Measurements from ENCODE around the gene USP30. TPM values are rescaled to one million over a fixed set of nuclear protein-coding genes. Genes with fewer than 3 reads are reported as not detected.

USP30 gene
- total RNA-seq, 1 experiment from 2014 or later = 12.5 TPM

DNA sequence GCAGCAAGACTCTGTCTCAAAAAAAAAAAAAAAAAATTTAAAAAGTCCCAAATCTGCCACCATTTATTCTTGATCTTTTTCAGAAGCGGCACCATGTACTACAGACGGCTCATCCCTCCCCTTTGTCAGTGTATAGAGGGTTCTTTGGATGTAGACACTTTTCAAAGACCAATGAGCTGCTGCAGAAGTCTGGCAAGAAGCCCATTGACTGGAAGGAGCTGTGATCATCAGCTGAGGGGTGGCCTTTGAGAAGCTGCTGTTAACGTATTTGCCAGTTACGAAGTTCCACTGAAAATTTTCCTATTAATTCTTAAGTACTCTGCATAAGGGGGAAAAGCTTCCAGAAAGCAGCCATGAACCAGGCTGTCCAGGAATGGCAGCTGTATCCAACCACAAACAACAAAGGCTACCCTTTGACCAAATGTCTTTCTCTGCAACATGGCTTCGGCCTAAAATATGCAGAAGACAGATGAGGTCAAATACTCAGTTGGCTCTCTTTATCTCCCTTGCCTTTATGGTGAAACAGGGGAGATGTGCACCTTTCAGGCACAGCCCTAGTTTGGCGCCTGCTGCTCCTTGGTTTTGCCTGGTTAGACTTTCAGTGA is 57.5 kb downstream of the USP30 start:
- DNase-seq = no peak
- no peak overlapping the region for H3K27ac ChIP-seq
- H3K9me3 ChIP-seq (ENCODE audit: insufficient read depth, low read depth) = no peaks in the 10 kb centered on the region
- H3K36me3 ChIP-seq (ENCODE audit: low read depth) = 0 out of 2 replicates have a peak, but pooled peaks cover 2% of the 10 kb centered on the region
- peaks cover 7% of the 10 kb centered on the region; the same call in 1 of the 2 replicates for H3F3A ChIP-seq (ENCODE audit: insufficient read depth, low read depth)
- intact Hi-C loops (cut with micrococcal nuclease; ENCODE audit: unreplicated experiment) = loop anchor here (5.0 kb wide), 1 partner anchor 152 kb away; no protein-coding TSS in a partner anchor
- CTCF ChIA-PET = no interaction called here
- no peak overlapping the region for H3K4me2 ChIP-seq
- no peak for TF ChIP-seq EZH2 (IDR thresholded peaks at IDR 0.05; ENCODE audit: low read depth)
- TF ChIP-seq, protein P1, sequence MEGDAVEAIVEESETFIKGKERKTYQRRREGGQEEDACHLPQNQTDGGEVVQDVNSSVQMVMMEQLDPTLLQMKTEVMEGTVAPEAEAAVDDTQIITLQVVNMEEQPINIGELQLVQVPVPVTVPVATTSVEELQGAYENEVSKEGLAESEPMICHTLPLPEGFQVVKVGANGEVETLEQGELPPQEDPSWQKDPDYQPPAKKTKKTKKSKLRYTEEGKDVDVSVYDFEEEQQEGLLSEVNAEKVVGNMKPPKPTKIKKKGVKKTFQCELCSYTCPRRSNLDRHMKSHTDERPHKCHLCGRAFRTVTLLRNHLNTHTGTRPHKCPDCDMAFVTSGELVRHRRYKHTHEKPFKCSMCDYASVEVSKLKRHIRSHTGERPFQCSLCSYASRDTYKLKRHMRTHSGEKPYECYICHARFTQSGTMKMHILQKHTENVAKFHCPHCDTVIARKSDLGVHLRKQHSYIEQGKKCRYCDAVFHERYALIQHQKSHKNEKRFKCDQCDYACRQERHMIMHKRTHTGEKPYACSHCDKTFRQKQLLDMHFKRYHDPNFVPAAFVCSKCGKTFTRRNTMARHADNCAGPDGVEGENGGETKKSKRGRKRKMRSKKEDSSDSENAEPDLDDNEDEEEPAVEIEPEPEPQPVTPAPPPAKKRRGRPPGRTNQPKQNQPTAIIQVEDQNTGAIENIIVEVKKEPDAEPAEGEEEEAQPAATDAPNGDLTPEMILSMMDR (conservative IDR thresholded peaks at IDR 0.05) = no peak
- no TSS peak for BruUV-seq (replicated peaks)
- H4K20me1 ChIP-seq (ENCODE audit: insufficient read depth) = no peaks in the 10 kb centered on the region
- no peaks in the 10 kb centered on the region for H3K4me1 ChIP-seq (replicated peaks; ENCODE audit: insufficient read depth)
- H3K9me2 ChIP-seq (ENCODE audit: insufficient read depth) = no peaks in the 10 kb centered on the region
- no peaks in the 10 kb centered on the region for H3K27me3 ChIP-seq (ENCODE audit: insufficient read depth, low read depth)
- no peak overlapping the region for H2AFZ ChIP-seq
- H3K4me3 ChIP-seq = no peak overlapping the region
- H3K79me2 ChIP-seq (ENCODE audit: low read depth) = no peaks in the 10 kb centered on the region
- POLR2A ChIA-PET (ENCODE audit: unreplicated experiment) = no interaction called here

DNA sequence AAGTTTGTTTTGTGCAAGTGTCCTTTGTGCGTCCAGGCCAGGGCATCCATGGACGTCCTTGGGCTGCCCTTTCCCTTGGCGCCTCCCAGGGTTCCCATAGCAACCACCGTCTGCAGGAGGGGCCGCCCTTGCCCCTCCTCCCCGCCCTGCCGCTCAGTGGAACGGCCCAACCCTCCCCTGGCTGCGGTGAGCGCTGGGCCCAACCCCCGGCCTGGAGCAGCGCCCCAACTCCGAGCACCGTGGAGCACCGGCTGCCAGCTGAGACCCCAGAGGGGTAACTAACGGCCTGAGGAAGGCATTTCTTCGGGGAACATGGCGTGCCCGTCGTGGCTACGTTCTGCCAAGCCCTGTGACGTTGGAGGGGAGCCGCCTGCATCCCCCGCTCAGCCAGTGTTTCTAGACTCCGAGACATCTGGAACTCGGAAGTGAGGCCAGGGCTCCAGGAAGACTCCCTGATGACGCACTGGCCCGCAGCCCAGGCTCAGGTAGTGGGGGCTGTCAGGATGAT is 58.7 kb downstream of the USP30 start:
- peaks cover 7% of the 10 kb centered on the region; the same call in 1 of the 2 replicates for H3F3A ChIP-seq (ENCODE audit: insufficient read depth, low read depth)
- H3K27me3 ChIP-seq (ENCODE audit: insufficient read depth, low read depth) = no peaks in the 10 kb centered on the region
- H3K4me2 ChIP-seq = no peak overlapping the region
- no peaks in the 10 kb centered on the region for H3K9me3 ChIP-seq (ENCODE audit: insufficient read depth, low read depth)
- ChIA-PET POLR2A (ENCODE audit: unreplicated experiment) (no interaction called here), CTCF (interaction anchor here (0.6 kb wide), 1 partner anchor 14 kb away, joined by 5 read pairs; the partner anchor contains the start of gene UNG)
- H2AFZ ChIP-seq = no peak overlapping the region
- no peaks in the 10 kb centered on the region for H3K4me1 ChIP-seq (replicated peaks; ENCODE audit: insufficient read depth)
- no peaks in the 10 kb centered on the region for H4K20me1 ChIP-seq (ENCODE audit: insufficient read depth)
- peak in 1 of 2 experiments; percentile 61 for DNase-seq
- no peaks in the 10 kb centered on the region for H3K9me2 ChIP-seq (ENCODE audit: insufficient read depth)
- no peak for TF ChIP-seq EZH2 (IDR thresholded peaks at IDR 0.05; ENCODE audit: low read depth)
- TF ChIP-seq, protein P1 (conservative IDR thresholded peaks at IDR 0.05) = no peak
- intact Hi-C loops (cut with micrococcal nuclease; ENCODE audit: unreplicated experiment) = loop anchor here (5.0 kb wide), 1 partner anchor 151 kb away; no protein-coding TSS in a partner anchor
- H3K36me3 ChIP-seq (ENCODE audit: low read depth) = no peaks in the 10 kb centered on the region
- H3K79me2 ChIP-seq (ENCODE audit: low read depth) = no peaks in the 10 kb centered on the region
- H3K27ac ChIP-seq = no peak overlapping the region
- H3K4me3 ChIP-seq = no peak overlapping the region
- BruUV-seq (replicated peaks) = no TSS peak

DNA sequence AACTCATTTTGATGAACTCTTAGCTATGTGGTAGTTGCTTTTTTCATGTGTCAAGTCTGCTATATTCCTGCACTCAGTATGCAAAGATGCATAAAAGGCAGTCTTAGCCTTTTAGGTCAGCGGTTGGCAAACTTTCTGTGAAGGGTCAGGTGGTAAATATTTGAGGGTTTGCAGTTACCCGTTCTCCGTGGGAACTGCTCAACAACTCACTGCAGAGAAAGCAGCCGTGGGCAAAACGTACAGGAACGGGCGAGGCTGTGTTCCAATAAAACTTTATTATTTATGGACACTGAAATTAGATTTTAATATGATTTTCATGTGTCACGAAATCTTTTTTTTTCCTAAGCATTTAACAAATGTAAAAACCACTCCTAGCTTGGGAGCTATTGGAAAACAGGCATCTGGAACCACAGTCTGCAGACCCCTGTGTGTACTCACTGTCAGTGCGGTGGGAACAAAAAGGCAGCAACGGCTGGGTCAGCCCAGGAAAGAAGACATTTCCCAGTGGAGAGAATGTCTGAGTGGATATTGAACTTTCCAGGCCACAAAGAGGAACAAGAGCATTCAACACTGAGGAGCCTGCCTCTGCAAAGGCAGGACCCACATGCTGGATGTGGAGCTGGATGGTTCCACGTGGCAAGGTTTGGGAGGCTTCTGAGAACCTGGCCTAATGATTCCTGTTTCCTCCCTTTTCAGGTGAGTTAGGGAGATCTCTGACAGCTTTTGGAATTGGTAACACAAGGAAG is 60.5 kb downstream of the USP30 start:
- H3K4me3 ChIP-seq = no peak overlapping the region
- peaks cover 7% of the 10 kb centered on the region; the same call in 1 of the 2 replicates for H3F3A ChIP-seq (ENCODE audit: insufficient read depth, low read depth)
- no peaks in the 10 kb centered on the region for H3K79me2 ChIP-seq (ENCODE audit: low read depth)
- POLR2A ChIA-PET (ENCODE audit: unreplicated experiment) = no interaction called here
- no peaks in the 10 kb centered on the region for H3K36me3 ChIP-seq (ENCODE audit: low read depth)
- H2AFZ ChIP-seq = no peak overlapping the region
- no peaks in the 10 kb centered on the region for H3K9me2 ChIP-seq (ENCODE audit: insufficient read depth)
- DNase-seq = no peak
- no peaks in the 10 kb centered on the region for H3K9me3 ChIP-seq (ENCODE audit: insufficient read depth, low read depth)
- no TSS peak for BruUV-seq (replicated peaks)
- CTCF ChIA-PET = interaction anchor here (0.6 kb wide), 1 partner anchor 14 kb away, joined by 3 read pairs; no protein-coding TSS in a partner anchor
- H3K4me1 ChIP-seq (replicated peaks; ENCODE audit: insufficient read depth) = no peaks in the 10 kb centered on the region
- TF ChIP-seq, protein P1 (conservative IDR thresholded peaks at IDR 0.05) = no peak
- no peak for TF ChIP-seq EZH2 (IDR thresholded peaks at IDR 0.05; ENCODE audit: low read depth)
- no peak overlapping the region for H3K27ac ChIP-seq
- no peak overlapping the region for H3K4me2 ChIP-seq
- intact Hi-C loops (cut with micrococcal nuclease; ENCODE audit: unreplicated experiment) = loop anchor here (2.0 to 5.0 kb wide), 2 partner anchors 149 to 272 kb away; no protein-coding TSS in a partner anchor
- H3K27me3 ChIP-seq (ENCODE audit: insufficient read depth, low read depth) = no peaks in the 10 kb centered on the region
- H4K20me1 ChIP-seq (ENCODE audit: insufficient read depth) = no peaks in the 10 kb centered on the region
